OCI-LY3 (cell line): ENCODE data around the gene COG8.

Source experiments
- CTCF ChIP-seq: fragments of 200-600, 300-600 bp; sonication (generic); IDR thresholded peaks from 2 replicates; pipeline ENCODE4 v1.5.1; 2014; ENCODE audit warnings: antibody characterized with exemption, low read length, low read depth
- EZH2phosphoT487 ChIP-seq: fragments of 200-600 bp; shearing (Covaris generic); IDR thresholded peaks from 2 replicates; pipeline ENCODE4 v1.6.1; 2018; ENCODE audit warnings: antibody characterized with exemption, mixed run types, low read depth

- TF ChIP-seq CTCF (no peak), EZH2phosphoT487 (no peak)
These were observed 4.8 kb upstream of the COG8 start for GRCh38 chr16:69344171-69344570.
